Testis (tissue), 2 donors: Measurements from ENCODE around the gene CD96.

ENCODE experiments used
- POLR2A ChIP-seq: fragments of 450-650 bp; IDR thresholded peaks from one replicate; pipeline ENCODE4 v1.6.1; 2017; ENCODE audit warnings: antibody characterized with exemption, mild to moderate bottlenecking, moderate library complexity
- TF ChIP-seq, protein P1 (sequence below), 3 experiments: fragments of 450-650 bp in 2 of 3; fragments of 200-600 bp in 1 of 3; sonication (generic) in 1 of 3; IDR thresholded peaks; one replicate each; pipeline ENCODE4 v1.5.1; 2016 to 2019; ENCODE audit warnings: antibody characterized with exemption in 3 of 3, mild to moderate bottlenecking in 2 of 3, moderate library complexity in 1 of 3

DNA sequence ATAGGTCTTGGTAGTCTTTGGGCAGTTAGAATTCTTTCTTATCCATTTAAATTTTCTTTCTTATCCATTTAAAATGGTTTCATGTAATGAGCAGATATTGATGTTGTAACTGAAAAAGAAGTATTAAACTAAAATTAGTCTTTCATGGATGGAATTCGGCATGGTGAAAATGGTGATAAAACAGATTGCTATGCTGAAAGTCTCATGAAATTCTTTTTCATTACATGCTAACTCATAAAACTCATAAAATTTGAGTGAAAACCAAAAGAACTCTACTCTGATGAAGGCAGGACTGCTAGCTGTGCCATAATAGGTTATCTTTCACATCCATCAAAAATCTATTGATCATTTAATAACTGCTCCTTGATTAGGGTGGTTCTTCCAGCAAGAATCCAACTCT, 3.9 kb upstream of the CD96 start:
- no peak for TF ChIP-seq POLR2A
- TF ChIP-seq, protein P1, sequence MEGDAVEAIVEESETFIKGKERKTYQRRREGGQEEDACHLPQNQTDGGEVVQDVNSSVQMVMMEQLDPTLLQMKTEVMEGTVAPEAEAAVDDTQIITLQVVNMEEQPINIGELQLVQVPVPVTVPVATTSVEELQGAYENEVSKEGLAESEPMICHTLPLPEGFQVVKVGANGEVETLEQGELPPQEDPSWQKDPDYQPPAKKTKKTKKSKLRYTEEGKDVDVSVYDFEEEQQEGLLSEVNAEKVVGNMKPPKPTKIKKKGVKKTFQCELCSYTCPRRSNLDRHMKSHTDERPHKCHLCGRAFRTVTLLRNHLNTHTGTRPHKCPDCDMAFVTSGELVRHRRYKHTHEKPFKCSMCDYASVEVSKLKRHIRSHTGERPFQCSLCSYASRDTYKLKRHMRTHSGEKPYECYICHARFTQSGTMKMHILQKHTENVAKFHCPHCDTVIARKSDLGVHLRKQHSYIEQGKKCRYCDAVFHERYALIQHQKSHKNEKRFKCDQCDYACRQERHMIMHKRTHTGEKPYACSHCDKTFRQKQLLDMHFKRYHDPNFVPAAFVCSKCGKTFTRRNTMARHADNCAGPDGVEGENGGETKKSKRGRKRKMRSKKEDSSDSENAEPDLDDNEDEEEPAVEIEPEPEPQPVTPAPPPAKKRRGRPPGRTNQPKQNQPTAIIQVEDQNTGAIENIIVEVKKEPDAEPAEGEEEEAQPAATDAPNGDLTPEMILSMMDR (IDR thresholded peaks at IDR 0.05), result no peak
